Gastroesophageal sphincter (tissue), 4 donors: ENCODE results near the gene CFAP61. TPM values are rescaled to one million over a fixed set of nuclear protein-coding genes. Genes with fewer than 3 reads are reported as not detected.

Experiments used
- ATAC-seq: fragments of 150-250 bp; one replicate; pipeline ENCODE4 v1.9.1; 2016; ENCODE audit warnings: mild to moderate bottlenecking, moderate library complexity
- H3K27ac ChIP-seq, 4 donors: fragments of 200-600 bp; sonication (generic) in 3 of 4; 1 replicate in 3 of 4; 2 replicates in 1 of 4; pipeline ENCODE4 v1.5.1; 2016 to 2019
- H3K27me3 ChIP-seq: fragments of 200-600 bp; sonication (generic); one replicate; pipeline ENCODE4 v1.5.1; 2019
- H3K36me3 ChIP-seq, 2 donors: fragments of 200-600 bp; sonication (generic); one replicate each; pipeline ENCODE4 v1.5.1; 2019; ENCODE audit warnings: control low read depth in 1 of 2
- H3K4me1 ChIP-seq, 3 donors: fragments of 200-600 bp; sonication (generic); 1 replicate in 2 of 3; 2 replicates in 1 of 3; pipeline ENCODE4 v1.5.1; 2016 to 2019; ENCODE audit warnings: control low read depth in 2 of 3
- H3K4me3 ChIP-seq, 2 donors: fragments of 200-600 bp; sonication (generic); one replicate each; pipeline ENCODE4 v1.5.1; 2019; ENCODE audit warnings: mild to moderate bottlenecking in 1 of 2, moderate library complexity in 1 of 2
- H3K9me3 ChIP-seq, 3 donors: fragments of 200-600 bp; sonication (generic); one replicate each; pipeline ENCODE4 v1.5.1; 2017 to 2019; ENCODE audit warnings: control low read depth in 2 of 3
- CTCF ChIP-seq, 4 experiments: fragments of 200-600 bp in 2 of 4; fragments of 450-650 bp in 2 of 4; sonication (generic) in 1 of 4; IDR thresholded peaks; one replicate each; pipeline ENCODE4 v1.5.1; 2017 to 2019; ENCODE audit warnings: antibody characterized with exemption in 4 of 4, mild to moderate bottlenecking in 2 of 4, moderate library complexity in 2 of 4
- EP300 ChIP-seq: sonication (generic); formaldehyde crosslinking; IDR thresholded peaks from one replicate; pipeline ENCODE4 v1.6.1; 2017; ENCODE audit warnings: antibody characterized with exemption, mild to moderate bottlenecking
- POLR2A ChIP-seq, 2 donors: fragments of 450-650 bp; IDR thresholded peaks; one replicate each; pipeline ENCODE4 v1.6.1; 2017; ENCODE audit warnings: antibody characterized with exemption in 2 of 2, mild to moderate bottlenecking in 2 of 2, moderate library complexity in 1 of 2
- POLR2AphosphoS5 ChIP-seq: sonication (generic); formaldehyde crosslinking; IDR thresholded peaks from one replicate; pipeline ENCODE4 v1.6.1; 2017; ENCODE audit warnings: antibody characterized with exemption
- WGBS, 2 donors: methylation state at CpG; one replicate each; pipeline ENCODE4 v1.1.5; 2018; ENCODE audit warnings: low coverage in 1 of 2; 5-methylcytosine and 5-hydroxymethylcytosine counted together
- total RNA-seq, 4 donors: library from RNA; depleted of rRNA; stranded (reverse); fragments of >200 nt; gene quantifications; one replicate each; pipeline ENCODE4 v1.1.0, GENCODE V29; 2016

Gene CFAP61
- total RNA-seq, 4 donors from 2014 or later, result 0.27 to 0.54 (median 0.30) TPM; not detected in 1

- H3K9me3 ChIP-seq, result no peaks in the 10 kb centered on the region
- H3K27me3 ChIP-seq, result peaks cover 8% of the 10 kb centered on the region
- no peak for TF ChIP-seq POLR2AphosphoS5
- 25 to 100% methylated on average over 1 of the region's 1 CpG for WGBS, 2 donors
- H3K36me3 ChIP-seq, result no peaks in the 10 kb centered on the region
- ATAC-seq, result no peak
- no peaks in the 10 kb centered on the region for H3K4me1 ChIP-seq
- no peak overlapping the region for H3K4me3 ChIP-seq
- no peak overlapping the region for H3K27ac ChIP-seq
These were observed 221.0 kb downstream of the CFAP61 start for GRCh38 chr20:20273286-20273685.

GRCh38 chr20:20274821-20275220 lies 222.5 kb downstream of the CFAP61 start:
- H3K9me3 ChIP-seq, result no peaks in the 10 kb centered on the region
- 70 to 74% methylated on average over 3 of the region's 3 CpGs for WGBS, 2 donors

DNA sequence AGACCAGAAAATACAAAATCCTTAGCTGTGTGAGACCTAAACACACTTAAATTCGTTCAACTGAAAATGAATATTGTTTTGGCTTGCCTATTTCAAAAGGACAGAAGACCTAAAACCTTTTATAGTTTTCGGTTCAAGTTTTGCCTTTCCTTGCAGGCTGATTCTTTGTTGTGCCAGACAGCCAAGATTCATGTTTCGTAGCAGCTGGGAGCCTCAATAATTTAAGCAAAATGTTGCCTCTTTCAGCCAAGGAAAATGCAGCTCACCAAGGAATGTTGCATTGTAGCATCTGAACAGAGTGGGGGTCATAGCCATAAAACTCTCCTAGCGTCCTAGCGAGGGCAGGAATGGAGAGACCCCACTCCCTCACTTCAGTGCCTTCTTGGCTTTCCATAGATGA lies 223.3 kb downstream of the CFAP61 start:
- Histone ChIP-seq H3K9me3 (no peaks in the 10 kb centered on the region), H3K27me3 (peaks cover 10% of the 10 kb centered on the region), H3K36me3 (no peaks in the 10 kb centered on the region), H3K4me3 (no peak overlapping the region), H3K4me1 (no peaks in the 10 kb centered on the region), H3K27ac (no peak overlapping the region)
- 41 to 68% methylated on average over 5 of the region's 5 CpGs for WGBS, 2 donors
- TF ChIP-seq POLR2AphosphoS5, result no peak
- TF ChIP-seq EP300, result no peak
- no peak for ATAC-seq

More at GRCh38 chr20:20274821-20275220, 222.5 kb downstream of the CFAP61 start:
- Histone ChIP-seq H3K27me3 (peaks cover 10% of the 10 kb centered on the region), H3K4me3 (no peak overlapping the region), H3K4me1 (no peaks in the 10 kb centered on the region), H3K36me3 (no peaks in the 10 kb centered on the region), H3K27ac (no peak overlapping the region)
- TF ChIP-seq POLR2A (IDR thresholded peaks at IDR 0.05), result no peak
- no peak for TF ChIP-seq EP300
- no peak for TF ChIP-seq CTCF (IDR thresholded peaks at IDR 0.05)
- TF ChIP-seq POLR2AphosphoS5, result no peak
- no peak for ATAC-seq

DNA sequence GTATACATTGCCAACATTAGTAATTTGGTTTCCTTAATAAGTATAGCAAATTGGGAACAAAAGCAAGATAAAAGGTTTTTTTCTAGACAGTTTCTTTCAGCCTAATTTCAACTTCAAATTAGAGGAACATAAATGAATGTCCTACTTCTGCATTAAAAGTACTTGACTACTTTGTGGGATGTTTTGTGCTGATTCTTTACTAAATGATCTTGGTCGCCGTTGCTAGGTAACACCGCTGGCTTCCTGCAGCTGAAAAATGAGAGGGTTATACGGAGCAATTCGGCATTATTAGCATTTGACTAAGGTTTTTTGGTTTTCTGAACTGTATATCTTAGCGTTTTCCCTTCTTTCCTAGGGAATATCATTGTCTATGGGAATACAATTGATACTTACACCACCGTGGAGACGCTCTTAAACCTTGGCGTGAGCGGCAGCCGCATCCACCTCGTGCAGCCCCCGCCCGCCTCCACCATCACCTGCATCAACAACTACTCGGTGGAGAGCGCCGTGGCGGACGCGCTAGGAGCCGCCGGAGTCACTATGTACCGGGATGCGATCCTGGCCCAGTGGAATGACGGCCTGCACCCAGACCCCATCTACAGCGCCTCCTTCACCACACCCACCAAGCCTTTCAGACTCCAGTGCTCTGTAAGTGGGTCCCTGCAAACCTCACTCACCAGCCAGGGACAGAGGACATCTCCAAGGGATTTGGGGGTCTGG lies 224.6 kb downstream of the CFAP61 start:
- TF ChIP-seq EP300 (no peak), POLR2AphosphoS5 (no peak), CTCF (IDR thresholded peaks at IDR 0.05) (no peak), POLR2A (IDR thresholded peaks at IDR 0.05) (no peak)
- Histone ChIP-seq H3K36me3 (no peaks in the 10 kb centered on the region), H3K27ac (no peak overlapping the region), H3K4me1 (no peaks in the 10 kb centered on the region), H3K9me3 (no peaks in the 10 kb centered on the region), H3K4me3 (no peak overlapping the region), H3K27me3 (peaks cover 10% of the 10 kb centered on the region)
- WGBS, 2 donors, result 29 to 34% methylated on average over 5 to 24 of the region's 26 CpGs
- no peak for ATAC-seq

- WGBS, 2 donors, result 59 to 92% methylated on average over 2 to 3 of the region's 3 CpGs
- Histone ChIP-seq H3K4me3 (no peak overlapping the region), H3K4me1 (no peaks in the 10 kb centered on the region), H3K9me3 (no peaks in the 10 kb centered on the region), H3K36me3 (no peaks in the 10 kb centered on the region), H3K27me3 (peaks cover 10% of the 10 kb centered on the region), H3K27ac (no peak overlapping the region)
- TF ChIP-seq CTCF (IDR thresholded peaks at IDR 0.05), result no peak
- no peak for TF ChIP-seq EP300
- no peak for TF ChIP-seq POLR2A (IDR thresholded peaks at IDR 0.05)
- no peak for TF ChIP-seq POLR2AphosphoS5
- ATAC-seq, result no peak
These were observed 225.6 kb downstream of the CFAP61 start for GRCh38 chr20:20277894-20278335.

- no peak overlapping the region for H3K27ac ChIP-seq
- peaks cover 0 to 7% (median 0%) of the 10 kb centered on the region in 3 donors for H3K9me3 ChIP-seq
- no peak for TF ChIP-seq EP300
- TF ChIP-seq POLR2AphosphoS5, result no peak
- no peak for TF ChIP-seq POLR2A (IDR thresholded peaks at IDR 0.05)
- no peak for TF ChIP-seq CTCF (IDR thresholded peaks at IDR 0.05)
- no peak for ATAC-seq
- WGBS, 2 donors, result 75% methylated on average over 2 of the region's 2 CpGs; no CpG with 5 or more reads in 1 of the 2 donors
- peaks cover 10% of the 10 kb centered on the region for H3K27me3 ChIP-seq
- no peaks in the 10 kb centered on the region for H3K36me3 ChIP-seq
- H3K4me3 ChIP-seq, result no peak overlapping the region
- H3K4me1 ChIP-seq, result no peaks in the 10 kb centered on the region
These were observed 233.7 kb downstream of the CFAP61 start for GRCh38 chr20:20286061-20286460.
